Activated gamma-delta T cell treated with Interleukin-2 at 50 U/mL for 16 hours (primary cell): ENCODE results near the gene CSNK1A1L.
"Not testable (repeated sequence)": the region's sequence is repeated elsewhere in the genome, so short reads cannot be mapped to it uniquely, and the experiment has no call there.

Experiments used
- DNase-seq: peaks from one replicate; pipeline ENCODE4 v3.0.0-alpha.2; 2020

CSNK1A1L gene

DNA sequence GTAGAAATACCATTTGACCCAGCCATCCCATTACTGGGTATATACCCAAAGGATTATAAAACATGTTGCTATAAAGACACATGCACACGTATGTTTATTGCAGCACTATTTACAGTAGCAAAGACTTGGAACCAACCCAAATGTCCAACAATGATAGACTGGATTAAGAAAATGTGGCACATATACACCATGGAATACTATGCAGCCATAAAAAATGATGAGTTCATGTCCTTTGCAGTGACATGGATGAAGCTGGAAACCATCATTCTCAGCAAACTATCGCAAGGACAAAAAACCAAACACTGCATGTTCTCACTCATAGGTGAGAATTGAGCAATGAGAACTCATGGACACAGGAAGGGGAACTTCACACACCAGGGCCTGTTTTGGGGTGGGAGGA lies 49.2 kb downstream of the CSNK1A1L start:
- not testable (repeated sequence) for DNase-seq
